Testis (tissue), 2 donors: Measurements from ENCODE around the gene HEBP2.

ENCODE experiments used
- POLR2A ChIP-seq: fragments of 450-650 bp; IDR thresholded peaks from one replicate; pipeline ENCODE4 v1.6.1; 2017; ENCODE audit warnings: antibody characterized with exemption, mild to moderate bottlenecking, moderate library complexity
- TF ChIP-seq, protein P1 (sequence below), 3 experiments: fragments of 450-650 bp in 2 of 3; fragments of 200-600 bp in 1 of 3; sonication (generic) in 1 of 3; IDR thresholded peaks; one replicate each; pipeline ENCODE4 v1.5.1; 2016 to 2019; ENCODE audit warnings: antibody characterized with exemption in 3 of 3, mild to moderate bottlenecking in 2 of 3, moderate library complexity in 1 of 3

DNA sequence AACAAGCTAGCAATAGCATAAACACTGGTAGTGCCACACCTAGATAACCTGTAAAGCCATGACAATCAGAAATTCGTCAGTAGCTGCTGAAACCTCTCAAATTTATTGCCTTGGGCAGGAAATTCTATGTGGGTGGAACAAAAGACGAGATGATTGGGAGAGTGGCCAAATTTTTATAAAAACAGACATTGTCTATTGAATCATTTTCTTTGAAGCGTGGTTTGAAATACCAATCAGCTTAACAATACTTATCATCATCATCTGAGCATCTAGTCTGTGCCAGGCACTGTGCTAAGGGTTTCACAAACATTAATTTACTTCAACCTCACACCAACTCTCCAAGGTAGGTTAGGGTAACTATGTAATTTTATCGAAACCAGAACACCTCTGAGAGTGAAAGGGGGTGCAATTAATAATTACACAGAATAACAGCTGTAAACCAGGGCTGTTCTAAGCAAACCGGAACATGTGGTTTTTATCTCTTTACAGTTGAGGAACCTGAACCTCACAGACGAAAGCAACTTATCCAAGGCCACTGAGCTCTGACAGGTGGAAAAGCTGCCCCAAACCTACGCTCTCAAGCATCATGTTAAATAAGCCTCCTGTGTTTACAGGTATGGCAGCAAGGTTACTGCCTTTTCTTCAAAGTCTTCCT, 51.9 kb downstream of the HEBP2 start:
- TF ChIP-seq, protein P1, sequence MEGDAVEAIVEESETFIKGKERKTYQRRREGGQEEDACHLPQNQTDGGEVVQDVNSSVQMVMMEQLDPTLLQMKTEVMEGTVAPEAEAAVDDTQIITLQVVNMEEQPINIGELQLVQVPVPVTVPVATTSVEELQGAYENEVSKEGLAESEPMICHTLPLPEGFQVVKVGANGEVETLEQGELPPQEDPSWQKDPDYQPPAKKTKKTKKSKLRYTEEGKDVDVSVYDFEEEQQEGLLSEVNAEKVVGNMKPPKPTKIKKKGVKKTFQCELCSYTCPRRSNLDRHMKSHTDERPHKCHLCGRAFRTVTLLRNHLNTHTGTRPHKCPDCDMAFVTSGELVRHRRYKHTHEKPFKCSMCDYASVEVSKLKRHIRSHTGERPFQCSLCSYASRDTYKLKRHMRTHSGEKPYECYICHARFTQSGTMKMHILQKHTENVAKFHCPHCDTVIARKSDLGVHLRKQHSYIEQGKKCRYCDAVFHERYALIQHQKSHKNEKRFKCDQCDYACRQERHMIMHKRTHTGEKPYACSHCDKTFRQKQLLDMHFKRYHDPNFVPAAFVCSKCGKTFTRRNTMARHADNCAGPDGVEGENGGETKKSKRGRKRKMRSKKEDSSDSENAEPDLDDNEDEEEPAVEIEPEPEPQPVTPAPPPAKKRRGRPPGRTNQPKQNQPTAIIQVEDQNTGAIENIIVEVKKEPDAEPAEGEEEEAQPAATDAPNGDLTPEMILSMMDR (IDR thresholded peaks at IDR 0.05): no peak
- no peak for TF ChIP-seq POLR2A
